Measurements from ENCODE around the gene CRIP2. TPM values are rescaled to one million over a fixed set of nuclear protein-coding genes. Genes with fewer than 3 reads are reported as not detected.

Gene CRIP2
- total RNA-seq, 1 donor from 2014 or later, result 19.2 TPM

- DNase-seq (ENCODE audit: low spot score in 2 of 2, unreplicated experiment in 2 of 2), result no peak
- H3K27me3 Mint-ChIP-seq (ENCODE audit: low read depth), result peaks cover 41% of the 10 kb centered on the region
- no peaks in the 10 kb centered on the region for H3K9me3 Mint-ChIP-seq
- no peaks in the 10 kb centered on the region for H3K36me3 Mint-ChIP-seq
- H3K27ac Mint-ChIP-seq, result no peak overlapping the region
- TF ChIP-seq, protein P1, sequence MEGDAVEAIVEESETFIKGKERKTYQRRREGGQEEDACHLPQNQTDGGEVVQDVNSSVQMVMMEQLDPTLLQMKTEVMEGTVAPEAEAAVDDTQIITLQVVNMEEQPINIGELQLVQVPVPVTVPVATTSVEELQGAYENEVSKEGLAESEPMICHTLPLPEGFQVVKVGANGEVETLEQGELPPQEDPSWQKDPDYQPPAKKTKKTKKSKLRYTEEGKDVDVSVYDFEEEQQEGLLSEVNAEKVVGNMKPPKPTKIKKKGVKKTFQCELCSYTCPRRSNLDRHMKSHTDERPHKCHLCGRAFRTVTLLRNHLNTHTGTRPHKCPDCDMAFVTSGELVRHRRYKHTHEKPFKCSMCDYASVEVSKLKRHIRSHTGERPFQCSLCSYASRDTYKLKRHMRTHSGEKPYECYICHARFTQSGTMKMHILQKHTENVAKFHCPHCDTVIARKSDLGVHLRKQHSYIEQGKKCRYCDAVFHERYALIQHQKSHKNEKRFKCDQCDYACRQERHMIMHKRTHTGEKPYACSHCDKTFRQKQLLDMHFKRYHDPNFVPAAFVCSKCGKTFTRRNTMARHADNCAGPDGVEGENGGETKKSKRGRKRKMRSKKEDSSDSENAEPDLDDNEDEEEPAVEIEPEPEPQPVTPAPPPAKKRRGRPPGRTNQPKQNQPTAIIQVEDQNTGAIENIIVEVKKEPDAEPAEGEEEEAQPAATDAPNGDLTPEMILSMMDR (IDR thresholded peaks at IDR 0.05; ENCODE audit: unreplicated experiment), result no peak
- H3K4me1 Mint-ChIP-seq, result no peaks in the 10 kb centered on the region
- H3K4me3 Mint-ChIP-seq, result no peak overlapping the region
These were observed 32.6 kb downstream of the CRIP2 start for GRCh38 chr14:105507247-105507646.

DNA sequence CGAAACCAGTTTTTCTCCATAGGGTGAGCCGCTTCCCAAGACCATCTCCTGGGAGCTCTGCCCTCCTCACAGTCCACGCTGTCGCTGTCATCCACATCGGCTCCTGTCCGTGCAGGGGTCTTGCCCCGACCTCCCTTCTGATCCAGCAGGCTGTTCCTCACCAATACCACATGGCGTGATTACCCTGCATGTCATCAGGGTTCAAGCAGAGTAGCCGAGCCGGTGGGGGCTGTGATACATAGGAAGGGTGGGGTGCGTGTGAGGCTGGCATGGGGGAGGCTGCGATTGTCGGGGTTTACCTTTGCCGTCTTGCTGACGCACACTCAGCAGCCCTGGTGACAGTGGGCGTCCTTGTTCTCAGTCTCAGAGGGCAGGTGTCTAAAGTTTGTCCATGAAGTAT, 33.4 kb downstream of the CRIP2 start:
- Mint-ChIP-seq H3K36me3 (no peaks in the 10 kb centered on the region), H3K4me1 (no peaks in the 10 kb centered on the region), H3K27me3 (ENCODE audit: low read depth) (peaks cover 48% of the 10 kb centered on the region), H3K9me3 (no peaks in the 10 kb centered on the region), H3K4me3 (no peak overlapping the region), H3K27ac (no peak overlapping the region)
- TF ChIP-seq, protein P1 (IDR thresholded peaks at IDR 0.05; ENCODE audit: unreplicated experiment), result no peak
- no peak for DNase-seq (ENCODE audit: low spot score in 2 of 2, unreplicated experiment in 2 of 2)

DNA sequence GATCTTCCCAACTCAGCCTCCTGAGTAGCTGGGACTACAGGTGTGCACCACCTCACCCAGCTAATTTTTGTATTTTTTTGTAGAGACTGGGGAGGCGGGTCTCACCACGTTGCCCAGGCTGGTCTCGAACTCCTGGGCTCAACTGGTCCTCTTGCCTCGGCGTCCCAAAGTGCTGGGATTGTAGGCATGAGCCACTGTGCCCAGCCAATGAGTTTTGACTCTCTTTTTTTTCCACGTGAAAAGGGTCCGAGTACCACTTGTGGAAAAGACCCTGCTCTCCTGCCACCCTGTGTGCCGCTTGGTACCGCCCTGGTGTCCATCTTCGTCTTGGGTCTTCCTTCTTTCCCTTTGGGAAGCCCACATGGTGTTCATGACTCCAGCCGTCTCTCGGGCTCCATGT, 34.0 kb downstream of the CRIP2 start:
- Mint-ChIP-seq H3K27me3 (ENCODE audit: low read depth) (peaks cover 51% of the 10 kb centered on the region), H3K27ac (no peak overlapping the region), H3K4me3 (no peak overlapping the region), H3K4me1 (no peaks in the 10 kb centered on the region), H3K36me3 (no peaks in the 10 kb centered on the region), H3K9me3 (no peaks in the 10 kb centered on the region)
- no peak for DNase-seq (ENCODE audit: low spot score in 2 of 2, unreplicated experiment in 2 of 2)
- TF ChIP-seq, protein P1 (IDR thresholded peaks at IDR 0.05; ENCODE audit: unreplicated experiment), result no peak

- Mint-ChIP-seq H3K36me3 (no peaks in the 10 kb centered on the region), H3K4me1 (no peaks in the 10 kb centered on the region), H3K4me3 (no peak overlapping the region), H3K9me3 (peaks cover 10% of the 10 kb centered on the region), H3K27ac (no peak overlapping the region), H3K27me3 (ENCODE audit: low read depth) (peaks cover 60% of the 10 kb centered on the region)
- TF ChIP-seq, protein P1 (IDR thresholded peaks at IDR 0.05; ENCODE audit: unreplicated experiment), result no peak
- DNase-seq (ENCODE audit: low spot score in 2 of 2, unreplicated experiment in 2 of 2), result no peak
These were observed 42.5 kb downstream of the CRIP2 start for GRCh38 chr14:105517096-105517495.

DNA sequence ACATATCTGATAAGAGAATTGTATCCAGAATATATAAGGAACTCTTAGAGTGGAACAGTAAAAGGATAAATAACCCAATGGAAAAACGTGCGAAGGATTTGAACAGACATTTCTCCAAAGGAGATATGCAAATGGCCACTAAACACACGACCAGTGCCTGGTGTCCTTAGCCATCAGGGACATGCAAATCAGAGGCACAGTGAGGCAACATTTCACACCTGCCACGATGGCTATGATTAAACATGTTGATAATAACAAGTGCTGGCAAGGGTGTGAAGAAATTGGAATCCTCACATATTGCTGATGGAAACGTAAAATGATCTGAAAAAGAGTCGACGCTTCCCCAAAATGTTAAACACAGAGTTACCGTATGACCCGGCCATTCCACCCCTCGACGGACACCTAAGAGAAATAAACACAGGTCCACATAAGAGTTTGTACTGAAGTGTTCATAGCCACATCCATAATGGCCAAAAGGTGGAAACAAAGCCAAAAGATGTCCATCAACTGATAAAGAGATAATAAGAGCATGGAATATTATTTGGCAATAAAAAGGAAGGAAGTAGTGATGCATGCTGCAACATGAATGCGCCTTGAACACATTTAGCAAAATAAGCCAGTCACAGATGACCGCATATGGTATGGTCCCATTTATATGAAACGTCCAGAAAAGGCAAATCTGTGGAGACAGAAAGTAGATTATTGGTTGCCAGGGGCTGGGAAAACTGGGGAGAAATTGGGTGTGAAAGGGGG, 45.5 kb downstream of the CRIP2 start:
- H3K36me3 Mint-ChIP-seq, result no peaks in the 10 kb centered on the region
- H3K27me3 Mint-ChIP-seq (ENCODE audit: low read depth), result peaks cover 62% of the 10 kb centered on the region
- TF ChIP-seq, protein P1 (IDR thresholded peaks at IDR 0.05; ENCODE audit: unreplicated experiment), result no peak
- H3K4me3 Mint-ChIP-seq, result no peak overlapping the region
- peaks cover 10% of the 10 kb centered on the region for H3K9me3 Mint-ChIP-seq
- no peaks in the 10 kb centered on the region for H3K4me1 Mint-ChIP-seq
- DNase-seq (ENCODE audit: low spot score in 2 of 2, unreplicated experiment in 2 of 2), result no peak
- no peak overlapping the region for H3K27ac Mint-ChIP-seq

Data from mesothelial cell of epicardium (in vitro differentiated cells).